Hepatocyte (in vitro differentiated cells): ENCODE measurements around the gene PDLIM1.

Experiments
- EZH2 ChIP-seq: fragments of 200-600 bp; sonication (generic); IDR thresholded peaks from 2 replicates; pipeline ENCODE4 v1.6.1; 2016; ENCODE audit warnings: antibody characterized with exemption, mild to moderate bottlenecking, borderline replicate concordance
- EZH2phosphoT487 ChIP-seq: fragments of 200-600 bp; sonication (generic); IDR thresholded peaks from one replicate; pipeline ENCODE4 v1.6.1; 2018; ENCODE audit warnings: antibody characterized with exemption, mild to moderate bottlenecking, low read depth, moderate library complexity; ENCODE audit not compliant: unreplicated experiment, severe bottlenecking
- TF ChIP-seq, protein P1 (sequence below): fragments of 200-600 bp; sonication (generic); IDR thresholded peaks from 2 replicates; pipeline ENCODE4 v1.5.1; 2016; ENCODE audit warnings: antibody characterized with exemption, mild to moderate bottlenecking; ENCODE audit not compliant: poor library complexity

DNA sequence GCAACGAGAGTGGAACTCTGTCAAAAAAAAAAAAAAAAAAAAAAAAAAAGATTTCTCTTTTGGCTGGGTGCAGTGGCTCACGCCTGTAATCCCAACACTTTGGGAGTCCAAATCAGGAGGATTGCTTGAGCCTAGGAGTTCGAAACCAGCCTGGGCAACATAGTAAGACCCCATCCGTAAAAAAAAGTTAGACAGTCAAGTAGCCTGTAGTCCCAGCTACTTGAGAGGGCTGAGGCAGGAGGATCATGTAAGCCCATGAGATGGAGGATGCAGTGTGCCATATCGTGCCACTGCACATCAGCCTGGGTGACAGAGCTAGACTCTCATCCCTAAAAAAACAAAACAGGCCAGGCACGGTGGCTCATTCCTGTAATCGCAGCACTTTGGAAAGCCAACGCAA lies 25.2 kb downstream of the PDLIM1 start:
- TF ChIP-seq, protein P1, sequence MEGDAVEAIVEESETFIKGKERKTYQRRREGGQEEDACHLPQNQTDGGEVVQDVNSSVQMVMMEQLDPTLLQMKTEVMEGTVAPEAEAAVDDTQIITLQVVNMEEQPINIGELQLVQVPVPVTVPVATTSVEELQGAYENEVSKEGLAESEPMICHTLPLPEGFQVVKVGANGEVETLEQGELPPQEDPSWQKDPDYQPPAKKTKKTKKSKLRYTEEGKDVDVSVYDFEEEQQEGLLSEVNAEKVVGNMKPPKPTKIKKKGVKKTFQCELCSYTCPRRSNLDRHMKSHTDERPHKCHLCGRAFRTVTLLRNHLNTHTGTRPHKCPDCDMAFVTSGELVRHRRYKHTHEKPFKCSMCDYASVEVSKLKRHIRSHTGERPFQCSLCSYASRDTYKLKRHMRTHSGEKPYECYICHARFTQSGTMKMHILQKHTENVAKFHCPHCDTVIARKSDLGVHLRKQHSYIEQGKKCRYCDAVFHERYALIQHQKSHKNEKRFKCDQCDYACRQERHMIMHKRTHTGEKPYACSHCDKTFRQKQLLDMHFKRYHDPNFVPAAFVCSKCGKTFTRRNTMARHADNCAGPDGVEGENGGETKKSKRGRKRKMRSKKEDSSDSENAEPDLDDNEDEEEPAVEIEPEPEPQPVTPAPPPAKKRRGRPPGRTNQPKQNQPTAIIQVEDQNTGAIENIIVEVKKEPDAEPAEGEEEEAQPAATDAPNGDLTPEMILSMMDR, result no peak
- no peak for TF ChIP-seq EZH2
- no peak for TF ChIP-seq EZH2phosphoT487
